Ascending aorta (tissue), 2 donors: Measurements from ENCODE around the gene L1CAM. TPM values are rescaled to one million over a fixed set of nuclear protein-coding genes. Genes with fewer than 3 reads are reported as not detected.

Source experiments
- DNase-seq, 2 donors: peaks; one replicate each; pipeline ENCODE4 v3.0.0-alpha.2; 2019; ENCODE audit warnings: low spot score in 2 of 2
- H3K27ac ChIP-seq, 2 donors: fragments of 200-600 bp; sonication (generic); one replicate each; pipeline ENCODE4 v1.5.1; 2016 to 2017; ENCODE audit warnings: mild to moderate bottlenecking in 1 of 2
- H3K27me3 ChIP-seq: fragments of 200-600 bp; sonication (generic); one replicate; pipeline ENCODE4 v1.5.1; 2017
- H3K36me3 ChIP-seq, 2 donors: fragments of 200-600 bp; sonication (generic); one replicate each; pipeline ENCODE4 v1.5.1; 2016
- H3K4me1 ChIP-seq, 2 donors: fragments of 200-600 bp; sonication (generic); one replicate each; pipeline ENCODE4 v1.5.1; 2016 to 2017; ENCODE audit warnings: mild to moderate bottlenecking in 1 of 2
- H3K4me3 ChIP-seq, 2 donors: fragments of 200-600 bp; sonication (generic); one replicate each; pipeline ENCODE4 v1.5.1; 2016 to 2017; ENCODE audit warnings: mild to moderate bottlenecking in 1 of 2
- H3K9me3 ChIP-seq, 2 donors: fragments of 200-600 bp; sonication (generic); one replicate each; pipeline ENCODE4 v1.5.1; 2016
- intact Hi-C: fragments of 100-400 bp; cut with DNase I; formaldehyde crosslinking; loops from one replicate; pipeline ENCODE4 v1.15.1; 2023
- total RNA-seq: library from RNA; depleted of rRNA; stranded (reverse); fragments of >200 nt; gene quantifications from one replicate; pipeline ENCODE4 v1.1.0, GENCODE V29; 2016
- TF ChIP-seq, protein P1 (sequence below), 3 experiments: fragments of 200-600 bp in 2 of 3; fragments of 450-650 bp in 1 of 3; sonication (generic) in 2 of 3; IDR thresholded peaks; one replicate each; pipeline ENCODE4 v1.5.1; 2016 to 2019; ENCODE audit warnings: antibody characterized with exemption in 3 of 3, mild to moderate bottlenecking in 1 of 3, moderate library complexity in 1 of 3

L1CAM gene
- total RNA-seq, 1 donor from 2014 or later = 25.8 TPM

GRCh38 chrX:153917869-153918268, 31.9 kb upstream of the L1CAM start:
- H3K27ac ChIP-seq = no peak overlapping the region
- no peaks in the 10 kb centered on the region for H3K4me1 ChIP-seq
- intact Hi-C loops = no loop called here
- no peaks in the 10 kb centered on the region for H3K36me3 ChIP-seq
- no peak overlapping the region for H3K4me3 ChIP-seq
- no peaks in the 10 kb centered on the region for H3K27me3 ChIP-seq
- TF ChIP-seq, protein P1, sequence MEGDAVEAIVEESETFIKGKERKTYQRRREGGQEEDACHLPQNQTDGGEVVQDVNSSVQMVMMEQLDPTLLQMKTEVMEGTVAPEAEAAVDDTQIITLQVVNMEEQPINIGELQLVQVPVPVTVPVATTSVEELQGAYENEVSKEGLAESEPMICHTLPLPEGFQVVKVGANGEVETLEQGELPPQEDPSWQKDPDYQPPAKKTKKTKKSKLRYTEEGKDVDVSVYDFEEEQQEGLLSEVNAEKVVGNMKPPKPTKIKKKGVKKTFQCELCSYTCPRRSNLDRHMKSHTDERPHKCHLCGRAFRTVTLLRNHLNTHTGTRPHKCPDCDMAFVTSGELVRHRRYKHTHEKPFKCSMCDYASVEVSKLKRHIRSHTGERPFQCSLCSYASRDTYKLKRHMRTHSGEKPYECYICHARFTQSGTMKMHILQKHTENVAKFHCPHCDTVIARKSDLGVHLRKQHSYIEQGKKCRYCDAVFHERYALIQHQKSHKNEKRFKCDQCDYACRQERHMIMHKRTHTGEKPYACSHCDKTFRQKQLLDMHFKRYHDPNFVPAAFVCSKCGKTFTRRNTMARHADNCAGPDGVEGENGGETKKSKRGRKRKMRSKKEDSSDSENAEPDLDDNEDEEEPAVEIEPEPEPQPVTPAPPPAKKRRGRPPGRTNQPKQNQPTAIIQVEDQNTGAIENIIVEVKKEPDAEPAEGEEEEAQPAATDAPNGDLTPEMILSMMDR (IDR thresholded peaks at IDR 0.05) = no peak
- DNase-seq = no peak
- no peaks in the 10 kb centered on the region for H3K9me3 ChIP-seq

DNA sequence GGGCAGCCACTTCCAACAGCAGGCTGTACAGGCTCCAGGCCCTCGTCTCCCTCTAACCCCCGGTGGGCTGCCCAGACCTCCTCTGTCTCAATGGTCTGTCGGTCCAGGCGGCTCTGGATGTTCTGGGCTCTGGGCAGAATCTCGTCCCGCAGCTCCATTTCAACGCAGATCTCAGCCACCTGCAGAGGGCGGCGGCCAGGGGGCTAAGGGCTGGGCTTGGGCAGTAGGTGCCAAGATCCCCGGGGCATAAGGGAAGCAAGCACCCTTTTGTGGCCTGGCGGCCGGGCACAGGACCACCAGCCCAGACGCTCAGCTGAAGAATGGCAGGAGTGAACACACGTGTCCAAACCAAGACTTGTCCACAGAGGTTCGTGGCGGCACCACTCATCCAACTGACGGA, 27.7 kb upstream of the L1CAM start:
- H3K4me1 ChIP-seq = no peaks in the 10 kb centered on the region
- H3K27me3 ChIP-seq = no peaks in the 10 kb centered on the region
- H3K9me3 ChIP-seq = no peaks in the 10 kb centered on the region
- intact Hi-C loops = no loop called here
- H3K4me3 ChIP-seq = no peak overlapping the region
- no peak for DNase-seq
- TF ChIP-seq, protein P1 (IDR thresholded peaks at IDR 0.05) = no peak
- no peaks in the 10 kb centered on the region for H3K36me3 ChIP-seq
- H3K27ac ChIP-seq = no peak overlapping the region

- TF ChIP-seq, protein P1 (IDR thresholded peaks at IDR 0.05) = no peak
- no peaks in the 10 kb centered on the region for H3K4me1 ChIP-seq
- no peaks in the 10 kb centered on the region for H3K27me3 ChIP-seq
- no peak overlapping the region for H3K27ac ChIP-seq
- H3K9me3 ChIP-seq = no peaks in the 10 kb centered on the region
- no peak for DNase-seq
- H3K4me3 ChIP-seq = no peak overlapping the region
- intact Hi-C loops = no loop called here
- H3K36me3 ChIP-seq = no peaks in the 10 kb centered on the region
These were observed 27.2 kb upstream of the L1CAM start for GRCh38 chrX:153913211-153913610.

DNA sequence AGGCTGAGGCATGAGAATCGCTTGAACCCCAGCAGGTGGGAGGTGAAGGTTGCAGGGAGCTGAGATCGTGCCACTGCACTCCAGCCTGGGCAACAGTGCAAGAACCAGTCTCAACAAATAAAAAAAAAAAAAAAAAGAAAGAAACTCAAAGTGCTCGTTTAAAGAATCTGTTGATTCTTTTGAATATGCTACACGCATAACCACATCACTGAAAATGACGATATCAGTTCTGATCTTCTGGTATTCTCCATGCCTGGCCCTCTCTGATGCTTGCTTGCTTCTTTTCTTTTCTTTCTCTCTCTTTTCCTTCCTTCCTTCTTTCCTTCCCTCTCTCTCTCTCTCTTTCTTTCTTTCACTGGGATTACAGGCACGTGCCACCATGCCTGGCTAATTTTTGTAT, 25.8 kb upstream of the L1CAM start:
- Histone ChIP-seq H3K27ac (no peak overlapping the region), H3K36me3 (no peaks in the 10 kb centered on the region), H3K4me3 (no peak overlapping the region), H3K9me3 (no peaks in the 10 kb centered on the region), H3K27me3 (no peaks in the 10 kb centered on the region), H3K4me1 (no peaks in the 10 kb centered on the region)
- intact Hi-C loops = no loop called here
- no peak for DNase-seq
- TF ChIP-seq, protein P1 (IDR thresholded peaks at IDR 0.05) = no peak

- intact Hi-C loops = no loop called here
- TF ChIP-seq, protein P1 (IDR thresholded peaks at IDR 0.05) = no peak
- H3K4me3 ChIP-seq = no peak overlapping the region
- no peaks in the 10 kb centered on the region for H3K9me3 ChIP-seq
- no peak overlapping the region for H3K27ac ChIP-seq
- no peaks in the 10 kb centered on the region for H3K4me1 ChIP-seq
- H3K36me3 ChIP-seq = no peaks in the 10 kb centered on the region
- no peak for DNase-seq
- no peaks in the 10 kb centered on the region for H3K27me3 ChIP-seq
These were observed 24.5 kb upstream of the L1CAM start for GRCh38 chrX:153910446-153910845.

- Histone ChIP-seq H3K27me3 (no peaks in the 10 kb centered on the region), H3K36me3 (no peaks in the 10 kb centered on the region), H3K4me1 (no peaks in the 10 kb centered on the region), H3K27ac (no peak overlapping the region), H3K9me3 (no peaks in the 10 kb centered on the region), H3K4me3 (no peak overlapping the region)
- intact Hi-C loops = no loop called here
- TF ChIP-seq, protein P1 (IDR thresholded peaks at IDR 0.05) = no peak
- DNase-seq = no peak
These were observed 24.0 kb upstream of the L1CAM start for GRCh38 chrX:153909980-153910360.
